Pancreas (tissue), 10 donors: ENCODE data around the gene ZNF217. TPM values are rescaled to one million over a fixed set of nuclear protein-coding genes. Genes with fewer than 3 reads are reported as not detected.

Experiments used
- ATAC-seq, 4 donors: fragments of 200-7000 bp; cut with Tn5 transposase; one replicate each; pipeline versions ENCODE4 v1.8.0 to v1.9.1; 2020; ENCODE audit warnings: mild to moderate bottlenecking in 4 of 4, moderate library complexity in 4 of 4
- DNase-seq, 6 donors: peaks; one replicate each; pipeline ENCODE4 v3.0.0-alpha.2; 2020
- FAIRE-seq: peaks from 2 replicates; lab custom pipeline; 2012; peaks lifted over from hg19 to GRCh38; lab: Jason Lieb, UNC
- H3K27ac ChIP-seq, 4 donors: fragments of 200-600 bp; sonication (generic); 1 replicate in 3 of 4; 2 replicates in 1 of 4; pipeline versions ENCODE4 v1.5.0 to v1.8.0; 2020
- H3K27me3 ChIP-seq, 4 donors: fragments of 200-600 bp; one replicate each; pipeline ENCODE4 v1.8.0; 2021
- H3K36me3 ChIP-seq, 3 donors: fragments of 200-600 bp; sonication (generic) in 1 of 3; one replicate each; pipeline versions ENCODE4 v1.5.0 to v1.8.0; 2020 to 2021
- H3K4me1 ChIP-seq, 3 donors: fragments of 200-600 bp; one replicate each; pipeline ENCODE4 v1.8.0; 2021
- H3K4me3 ChIP-seq, 4 donors: fragments of 200-600 bp; sonication (generic) in 2 of 4; one replicate each; pipeline versions ENCODE4 v1.5.0 to v1.8.0; 2020 to 2021
- H3K9me3 ChIP-seq, 4 donors: fragments of 200-600 bp; one replicate each; pipeline ENCODE4 v1.8.0; 2021
- CTCF ChIP-seq, 4 donors: fragments of 200-600 bp; sonication (generic) in 3 of 4; IDR thresholded peaks; one replicate each; pipeline versions ENCODE4 v1.5.0 to v1.8.0; 2021; ENCODE audit warnings: antibody characterized with exemption in 4 of 4
- WGBS, 2 donors: extraction: QIAGEN DNeasy Blood & Tissue Kit; methylation state at CpG; one replicate each; pipeline ENCODE4 v1.1.7; 2013; 5-methylcytosine and 5-hydroxymethylcytosine counted together
- intact Hi-C, 3 donors: fragments of 100-400 bp; cut with DNase I; formaldehyde crosslinking; loops; one replicate each; pipeline versions ENCODE4 v1.11.1 to v1.14.2; 2022
- polyA plus RNA-seq, 2 donors: library from polyadenylated mRNA; stranded (reverse); fragments of 200-250 nt; gene quantifications; one replicate each; pipeline ENCODE4 v1.2.3, GENCODE V29; 2013
- total RNA-seq, 6 donors: library from RNA; stranded (reverse); fragmentation: NEBNext Ultra II Directional in 4 of 6; extraction: Animal tissue kit (Norgen Biotek cat#: 25700) in 4 of 6; gene quantifications; one replicate each; pipeline versions ENCODE4 v1.2.1 to v1.2.4, GENCODE V29; 2021 to 2023
- donor health status: healthy with polysubstance abuse.
- donor health status: DM: no; HTN: no; CAD: no; lungs with moderate emphysema.
- donor health status: DM: no; HTN: no; CAD: no.
- donor health status: control.
- donor health status: control.
- donor health status: Bipolar disorder and iron deficiency.
- donor health status: DM: yes; HTN: yes; CAD: no.
- donor health status: DM: no; HTN: no; CAD: no.
- donor health status: DM: no; HTN: no; CAD: no.
- donor health status: DM: yes; HTN: yes; CAD: no.

The ZNF217 gene
- total and polyA plus RNA-seq, 8 donors, result 4.2 to 29.5 (median 12.8) TPM

- no peaks in the 10 kb centered on the region for H3K27me3 ChIP-seq
- H3K4me1 ChIP-seq, result peaks cover 13 to 25% (median 16%) of the 10 kb centered on the region in 3 donors
- no peak overlapping the region for H3K27ac ChIP-seq
- ATAC-seq (no peak), DNase-seq (peak in 1 of 6 donors; percentile 9), FAIRE-seq (no peak)
- peaks cover 0 to 41% (median 19%) of the 10 kb centered on the region in 3 donors for H3K36me3 ChIP-seq
- TF ChIP-seq CTCF (IDR thresholded peaks at IDR 0.05), result no peak
- no peaks in the 10 kb centered on the region for H3K9me3 ChIP-seq
- no peak overlapping the region for H3K4me3 ChIP-seq
- 88 to 89% methylated on average over 12 of the region's 12 CpGs for WGBS, 2 donors
- intact Hi-C loops, result loop anchor here in 2 of 3 donors (5.0 to 10.0 kb wide), 2 partner anchors 341 to 349 kb away; no protein-coding TSS in a partner anchor
Observed at GRCh38 chr20:53576195-53576580, 17.5 kb downstream of the ZNF217 start.

- ATAC-seq (no peak), DNase-seq (peak in 1 of 6 donors; percentile 7), FAIRE-seq (no peak)
- H3K4me3 ChIP-seq, result no peak overlapping the region
- H3K27ac ChIP-seq, result no peak overlapping the region
- no peaks in the 10 kb centered on the region for H3K27me3 ChIP-seq
- TF ChIP-seq CTCF (IDR thresholded peaks at IDR 0.05), result no peak
- WGBS, 2 donors, result 83 to 85% methylated on average over 23 of the region's 23 CpGs
- peaks cover 13 to 25% (median 20%) of the 10 kb centered on the region in 3 donors for H3K4me1 ChIP-seq
- intact Hi-C loops, result loop anchor here in 2 of 3 donors (5.0 to 10.0 kb wide), 2 partner anchors 342 to 349 kb away; no protein-coding TSS in a partner anchor
- H3K9me3 ChIP-seq, result no peaks in the 10 kb centered on the region
- H3K36me3 ChIP-seq, result peaks cover 0 to 35% (median 19%) of the 10 kb centered on the region in 3 donors
Observed at GRCh38 chr20:53575481-53576194, 18.0 kb downstream of the ZNF217 start.

- no peak overlapping the region for H3K27ac ChIP-seq
- H3K4me1 ChIP-seq, result peaks cover 9 to 23% (median 20%) of the 10 kb centered on the region in 3 donors
- H3K36me3 ChIP-seq, result peaks cover 0 to 37% (median 22%) of the 10 kb centered on the region in 3 donors
- no peak overlapping the region for H3K4me3 ChIP-seq
- WGBS, 2 donors, result 94 to 96% methylated on average over 6 of the region's 6 CpGs
- no peak for ATAC-seq
- DNase-seq, result no peak
- no peaks in the 10 kb centered on the region for H3K9me3 ChIP-seq
- intact Hi-C loops, result loop anchor here in 2 of 3 donors (5.0 to 10.0 kb wide), 2 partner anchors 342 to 350 kb away; no protein-coding TSS in a partner anchor
- H3K27me3 ChIP-seq, result no peaks in the 10 kb centered on the region
- TF ChIP-seq CTCF (IDR thresholded peaks at IDR 0.05), result no peak
- no peak for FAIRE-seq
Observed at GRCh38 chr20:53574819-53575218, 18.8 kb downstream of the ZNF217 start.

GRCh38 chr20:53574259-53574789, 19.3 kb downstream of the ZNF217 start:
- no peak for ATAC-seq
- DNase-seq, result no peak
- intact Hi-C loops, result loop anchor here in 1 of 3 donors (10.0 kb wide), 1 partner anchor 350 kb away; no protein-coding TSS in a partner anchor
- Histone ChIP-seq H3K9me3 (no peaks in the 10 kb centered on the region), H3K4me3 (no peak overlapping the region), H3K27me3 (no peaks in the 10 kb centered on the region), H3K36me3 (peaks cover 0 to 42% (median 27%) of the 10 kb centered on the region in 3 donors), H3K4me1 (peaks cover 5 to 18% (median 15%) of the 10 kb centered on the region in 3 donors), H3K27ac (no peak overlapping the region)
- 93 to 95% methylated on average over 14 of the region's 14 CpGs for WGBS, 2 donors
- TF ChIP-seq CTCF (IDR thresholded peaks at IDR 0.05), result no peak
- FAIRE-seq, result no peak
